ENCODE results near the gene PRRT1B.

The PRRT1B gene

DNA sequence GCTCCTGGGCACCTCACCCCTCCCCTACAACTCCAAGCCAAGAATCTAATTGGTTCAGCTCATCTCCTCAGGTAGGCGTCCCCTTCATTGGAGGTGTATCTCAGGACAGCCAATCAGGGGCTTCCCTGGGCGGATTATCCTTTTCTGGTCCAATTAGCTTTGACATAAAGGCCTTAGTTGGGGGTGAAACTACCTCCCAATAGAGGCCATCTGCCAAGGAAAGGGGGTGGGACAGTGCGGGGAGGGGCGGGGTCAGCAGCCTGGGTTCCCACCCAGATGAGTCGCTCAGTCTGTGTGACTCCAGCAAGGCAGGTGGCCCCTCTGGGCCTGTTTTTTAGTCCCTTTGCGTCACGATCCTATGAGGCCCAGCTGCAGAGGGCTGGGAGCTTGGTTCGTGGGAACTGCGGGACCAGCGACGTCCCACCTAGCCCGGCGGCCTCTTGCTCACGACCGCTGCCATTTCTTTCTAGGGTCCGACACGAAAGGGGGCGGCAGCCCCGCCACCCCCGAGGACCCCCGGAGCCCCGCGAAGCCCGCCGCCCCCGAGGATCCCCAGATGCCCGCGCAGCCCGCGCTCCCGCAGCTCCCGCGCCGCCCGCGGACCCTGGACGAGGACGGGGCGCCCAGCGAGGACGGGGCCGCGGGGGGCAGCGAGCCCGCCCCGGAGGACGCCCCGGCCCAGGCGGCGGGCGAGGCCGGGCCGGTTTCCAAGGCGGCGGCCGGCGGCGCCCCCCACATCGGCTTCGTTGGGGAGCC, 8.9 kb downstream of the PRRT1B start:
- DNase-seq = no peak

DNA sequence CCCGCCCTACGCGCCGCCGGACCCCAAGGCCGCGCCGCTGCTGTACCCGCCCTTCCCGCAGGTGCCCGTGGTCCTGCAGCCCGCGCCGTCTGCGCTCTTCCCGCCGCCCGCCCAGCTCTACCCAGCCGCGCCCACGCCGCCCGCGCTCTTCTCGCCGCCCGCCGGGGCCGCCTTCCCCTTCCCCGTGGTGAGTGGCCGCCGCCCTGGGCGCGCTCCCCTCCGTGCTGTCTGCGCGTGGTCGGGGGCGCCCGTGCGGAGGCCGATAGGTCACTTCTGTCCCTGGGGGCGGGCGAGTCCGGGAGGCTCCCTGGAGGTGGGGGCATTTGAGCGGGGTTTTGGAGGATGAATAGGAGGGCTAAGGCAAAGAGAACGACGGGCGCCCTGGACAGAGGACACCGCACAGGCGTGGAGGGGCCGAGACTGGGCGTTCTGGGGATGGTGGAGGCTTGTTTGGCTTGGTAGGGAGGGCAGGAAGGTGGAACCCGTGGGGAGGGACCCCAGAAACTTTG, 9.6 kb downstream of the PRRT1B start:
- no peak for DNase-seq

DNA sequence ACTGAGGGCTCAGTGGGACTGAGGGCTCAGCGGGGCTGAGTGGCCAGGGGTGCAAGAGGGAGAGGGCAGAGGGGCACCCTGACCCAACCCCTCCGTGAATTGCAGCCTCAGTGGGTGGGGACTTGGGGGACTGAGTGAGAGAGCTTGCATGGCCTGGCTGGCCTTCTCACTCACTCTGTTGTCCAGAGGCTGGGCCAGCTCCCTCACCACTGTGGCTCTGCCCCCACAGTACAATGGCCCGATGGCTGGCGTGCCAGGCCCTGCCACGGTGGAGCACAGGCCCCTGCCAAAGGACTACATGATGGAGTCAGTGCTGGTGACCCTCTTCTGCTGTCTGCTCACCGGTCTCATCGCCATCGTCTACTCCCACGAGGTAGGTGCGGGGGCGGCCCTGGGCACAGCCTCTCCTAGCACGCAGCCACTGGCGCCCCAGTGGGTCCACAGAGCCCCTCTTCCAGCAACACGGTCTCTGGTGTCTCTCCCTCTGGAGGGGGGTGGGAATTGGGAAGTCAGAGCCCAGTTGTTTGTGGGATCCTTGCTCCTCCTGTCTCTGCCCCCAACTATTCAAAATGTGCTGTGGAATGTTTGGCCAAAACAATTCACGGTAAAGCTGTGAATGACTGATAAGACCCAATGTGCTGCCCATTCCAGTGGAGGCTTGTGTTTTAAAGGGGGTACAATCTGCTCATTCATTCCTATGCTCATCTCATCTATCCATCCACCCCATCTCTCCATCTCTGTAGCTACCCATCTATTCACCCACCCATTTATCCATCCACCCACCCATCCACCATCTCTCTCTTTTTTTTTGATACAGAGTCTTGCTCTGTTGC, 10.7 kb downstream of the PRRT1B start:
- no peak for DNase-seq

DNA sequence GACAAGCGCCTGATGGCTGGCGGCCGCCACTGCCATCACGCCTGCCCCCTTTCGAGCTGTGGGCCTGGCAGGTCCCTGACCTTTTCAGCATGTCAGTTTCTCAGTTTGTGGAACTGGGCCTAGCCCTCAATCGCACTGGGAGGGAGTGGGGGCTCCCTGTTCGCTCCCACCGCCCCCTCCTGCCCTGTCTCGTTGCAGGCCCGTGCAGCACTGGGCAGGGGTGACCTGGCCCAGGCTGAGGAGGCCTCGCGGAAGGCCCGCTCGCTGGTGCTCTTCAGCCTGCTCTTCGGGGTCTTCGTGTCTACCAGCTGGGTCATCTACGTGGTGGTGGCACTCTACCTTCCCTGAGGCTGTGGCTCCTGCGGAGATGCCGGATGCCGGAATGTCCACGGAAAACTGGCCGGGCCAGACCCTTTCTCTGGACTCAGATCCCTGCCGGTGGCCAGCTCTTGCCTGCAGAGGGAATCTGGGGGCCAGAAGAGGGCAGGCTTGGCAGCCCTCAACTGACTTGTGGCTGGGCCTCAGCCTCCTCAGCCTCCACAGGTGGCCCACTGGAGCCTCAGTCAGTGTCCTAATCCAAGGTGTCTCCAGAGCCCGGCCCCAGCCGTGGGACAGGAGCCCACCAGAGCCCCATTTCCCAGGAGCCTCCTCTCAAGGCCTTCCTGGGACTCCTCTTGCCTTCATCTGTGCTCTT, 12.7 kb downstream of the PRRT1B start:
- DNase-seq = no peak

DNA sequence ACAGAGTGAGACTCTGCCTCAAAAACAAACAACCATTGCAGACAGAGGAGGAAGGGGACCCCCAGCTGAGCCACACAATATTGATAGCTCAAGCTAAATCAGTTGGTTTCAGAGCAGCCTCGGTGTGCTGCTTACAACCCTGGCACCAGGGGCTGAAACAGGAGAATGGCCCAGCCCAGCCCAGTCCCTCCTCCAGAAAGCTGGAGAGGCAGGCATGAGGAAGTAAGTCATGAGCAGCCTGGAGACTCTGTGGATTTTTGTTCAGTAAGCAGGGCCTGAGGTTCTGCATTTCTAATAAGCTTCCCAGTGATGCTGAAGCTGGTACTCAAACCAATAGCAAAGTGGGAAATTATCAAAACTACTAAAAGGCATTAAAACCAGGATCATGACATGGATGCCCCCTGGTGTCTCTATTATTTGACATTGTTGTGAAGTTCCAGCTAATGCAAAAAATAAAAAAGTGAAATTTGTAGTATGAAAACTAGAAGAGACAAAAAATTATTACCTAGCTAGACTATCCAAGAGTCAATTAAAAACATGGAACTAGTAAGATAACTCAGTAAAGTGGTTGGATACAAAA, 14.2 kb downstream of the PRRT1B start:
- DNase-seq = no peak

DNA sequence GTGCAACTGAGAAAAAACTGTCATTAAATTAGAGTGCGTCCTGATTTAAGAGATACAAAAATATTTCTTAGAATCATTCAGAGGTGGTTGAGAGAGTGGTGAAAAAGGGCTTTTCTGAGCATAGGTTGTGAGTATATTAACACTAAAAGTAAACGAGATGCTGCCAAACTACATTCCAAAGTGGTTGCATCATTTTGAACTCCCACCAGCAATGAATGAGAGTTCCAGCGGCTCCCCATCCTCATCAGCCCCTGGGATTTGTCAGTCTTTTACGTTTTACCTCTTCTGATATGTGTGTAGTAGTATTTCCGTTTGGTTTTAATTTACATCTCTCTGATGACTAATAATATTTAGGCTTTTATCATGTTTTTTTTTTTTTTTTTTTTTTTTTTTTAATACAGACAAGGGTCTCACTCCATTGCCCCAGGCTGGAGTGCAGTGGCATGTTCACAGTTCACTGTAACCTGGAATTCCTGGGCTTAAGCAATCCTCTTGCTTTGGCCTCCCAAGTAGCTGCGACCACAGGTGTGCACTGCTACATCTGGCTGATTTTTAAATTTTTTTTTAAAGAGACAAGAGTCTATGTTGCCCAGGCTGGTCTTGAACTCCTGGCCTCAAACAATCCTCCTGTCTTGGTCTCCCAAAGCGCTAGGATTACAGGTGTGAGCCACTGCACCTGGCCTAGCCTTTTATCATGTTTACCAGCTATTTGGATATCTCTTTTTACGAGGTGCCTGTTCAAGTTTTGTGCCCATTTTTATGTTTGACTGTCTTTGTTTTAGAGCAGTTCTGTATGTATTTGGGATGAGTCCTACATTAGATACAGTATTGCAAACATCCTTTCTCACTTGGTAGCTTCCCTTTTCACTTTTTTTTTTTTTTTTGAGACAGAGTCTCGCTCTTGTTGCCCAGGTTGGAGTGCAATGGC, 17.0 kb downstream of the PRRT1B start:
- no peak for DNase-seq

DNA sequence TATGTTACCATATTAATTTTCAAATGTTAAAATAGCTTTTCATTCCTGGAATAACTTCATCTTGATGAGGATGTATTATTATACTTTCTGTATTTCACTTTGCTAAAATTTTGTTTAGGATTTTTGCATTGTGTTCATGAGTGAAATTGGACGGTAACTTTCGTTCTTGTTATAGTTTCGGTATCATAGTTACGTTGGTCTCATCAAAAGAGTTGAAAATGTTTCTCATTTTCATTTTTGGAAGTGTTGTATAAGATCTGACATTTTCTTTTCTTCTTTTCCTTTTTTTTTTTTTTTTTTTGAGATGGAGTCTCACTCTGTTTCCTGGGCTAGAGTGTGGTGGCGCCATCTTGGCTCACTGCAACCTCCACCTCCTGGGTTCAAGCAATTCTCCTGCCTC, 20.0 kb downstream of the PRRT1B start:
- no peak for DNase-seq

DNA sequence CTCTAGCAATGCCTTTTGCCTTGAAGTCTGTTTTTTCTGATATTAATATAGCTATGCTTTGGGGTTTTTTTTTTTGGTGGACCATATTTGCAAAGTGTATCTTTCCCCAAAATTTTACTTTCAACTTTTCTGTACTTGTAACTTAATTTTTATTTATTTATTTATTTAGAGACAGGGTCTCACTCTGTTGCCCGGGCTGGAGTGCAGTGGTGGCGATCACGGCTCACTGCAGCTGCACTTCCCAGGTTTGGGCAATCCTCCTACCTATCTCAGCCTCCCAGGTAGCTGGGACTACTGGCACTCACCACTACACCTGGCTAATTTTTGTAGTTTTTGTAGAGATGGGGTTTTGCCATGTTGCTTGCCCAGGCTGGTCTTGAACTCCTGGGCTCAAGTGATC, 20.8 kb downstream of the PRRT1B start:
- DNase-seq = no peak

DNA sequence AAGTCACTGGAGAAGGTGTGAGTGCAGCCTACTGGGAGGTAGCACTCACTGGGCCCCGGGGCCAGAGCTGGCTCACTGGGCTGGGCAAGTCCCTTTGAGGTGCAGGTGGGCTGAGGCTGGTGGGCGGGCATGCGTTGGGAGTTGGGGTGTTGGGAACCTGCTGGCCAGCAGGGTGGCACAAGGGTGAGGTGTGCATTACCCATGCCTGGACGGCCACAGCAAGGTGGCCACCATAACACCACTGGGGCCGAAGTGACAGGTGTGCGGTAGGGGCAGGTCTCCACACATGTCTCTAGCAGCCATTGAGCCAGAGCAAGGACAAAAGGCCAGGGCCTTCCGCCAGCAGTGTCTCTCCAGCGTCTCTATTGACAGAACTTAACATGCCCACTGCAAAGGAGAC, 22.6 kb downstream of the PRRT1B start:
- no peak for DNase-seq

DNA sequence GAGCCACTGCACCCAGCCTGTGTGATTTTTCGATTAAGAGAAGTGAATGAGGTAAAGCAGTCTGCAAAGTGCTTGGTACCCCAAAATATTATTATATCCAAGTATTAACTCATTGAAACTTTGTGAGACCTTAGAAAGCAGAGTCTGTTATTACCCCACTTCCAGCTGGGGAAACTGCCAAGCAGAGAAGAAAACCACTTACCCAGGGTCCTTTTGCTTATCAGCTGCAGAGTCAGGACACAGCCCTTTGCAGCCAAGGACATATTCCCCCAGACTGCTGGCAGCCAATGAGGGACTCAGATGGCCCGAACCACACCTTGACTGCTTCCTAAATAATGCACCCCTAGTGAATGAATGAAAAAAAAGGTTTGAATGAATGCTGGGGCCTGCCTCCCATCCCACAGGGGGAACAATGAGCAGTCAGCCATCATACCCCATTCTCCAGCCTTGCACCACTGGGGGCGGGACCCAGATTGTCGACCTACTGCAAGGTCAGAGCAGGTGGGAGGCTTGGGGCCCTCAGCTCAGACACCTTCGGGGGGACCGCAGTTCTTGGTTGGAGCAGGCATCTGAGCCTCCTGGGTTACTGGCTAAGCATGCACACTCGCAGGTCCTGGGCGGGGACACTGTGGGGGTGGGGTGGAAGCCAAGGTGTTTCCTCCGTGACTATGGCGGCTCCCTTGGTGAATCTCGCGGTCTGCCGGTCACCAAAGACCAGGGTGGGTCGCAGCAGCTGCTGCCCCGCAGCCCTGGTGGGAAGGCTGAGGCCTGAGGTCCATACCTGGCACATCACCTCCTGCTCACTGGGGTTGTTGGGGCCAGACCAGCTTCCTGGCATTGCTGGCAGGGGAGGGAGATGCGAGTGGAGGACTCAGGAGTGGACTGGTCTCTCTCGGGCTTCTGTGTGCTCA, 29.7 kb downstream of the PRRT1B start:
- no peak for DNase-seq

DNA sequence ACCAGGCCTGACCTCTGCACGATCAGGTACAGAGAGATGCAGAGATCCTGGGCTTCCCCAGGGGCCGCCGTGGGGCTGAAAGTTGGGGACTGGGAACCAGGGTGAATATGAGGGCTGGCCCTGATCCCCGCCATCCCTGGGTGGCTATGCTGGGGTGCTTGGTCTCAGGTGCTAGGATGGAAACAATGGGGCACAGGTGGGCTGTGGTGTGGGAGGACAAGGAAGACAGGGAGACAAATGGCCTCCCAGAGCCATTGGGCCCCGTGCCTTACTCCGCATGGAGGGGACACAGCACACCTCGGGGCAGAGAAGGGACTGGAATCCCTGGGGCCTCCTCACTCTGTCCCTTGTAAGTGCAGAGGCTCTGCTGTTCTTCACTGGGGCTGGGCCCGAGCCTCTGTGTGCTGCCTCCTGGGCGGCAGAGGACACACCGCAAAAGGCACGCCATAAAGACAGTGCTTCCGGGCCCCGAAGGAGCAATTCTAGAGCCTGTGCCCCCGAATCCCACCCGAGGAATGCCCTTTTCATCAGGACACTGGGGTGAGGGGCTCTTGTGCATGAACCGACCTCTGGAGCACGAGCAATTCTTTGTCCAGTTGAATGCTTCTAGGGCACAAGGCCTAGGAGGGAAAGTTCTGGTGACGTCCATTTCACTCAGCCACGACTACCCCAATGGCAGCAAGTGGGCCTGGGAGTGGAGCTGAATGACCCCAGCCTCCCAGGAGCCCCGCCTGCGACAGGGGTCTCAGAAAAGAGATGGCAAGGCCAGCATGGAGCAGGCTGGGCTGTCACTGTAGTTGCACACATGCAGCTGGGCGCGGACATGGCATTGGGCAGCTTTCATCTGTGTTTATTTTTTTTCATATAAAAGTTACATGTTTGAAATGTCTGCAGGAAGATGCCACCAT, 30.9 kb downstream of the PRRT1B start:
- DNase-seq = no peak

DNA sequence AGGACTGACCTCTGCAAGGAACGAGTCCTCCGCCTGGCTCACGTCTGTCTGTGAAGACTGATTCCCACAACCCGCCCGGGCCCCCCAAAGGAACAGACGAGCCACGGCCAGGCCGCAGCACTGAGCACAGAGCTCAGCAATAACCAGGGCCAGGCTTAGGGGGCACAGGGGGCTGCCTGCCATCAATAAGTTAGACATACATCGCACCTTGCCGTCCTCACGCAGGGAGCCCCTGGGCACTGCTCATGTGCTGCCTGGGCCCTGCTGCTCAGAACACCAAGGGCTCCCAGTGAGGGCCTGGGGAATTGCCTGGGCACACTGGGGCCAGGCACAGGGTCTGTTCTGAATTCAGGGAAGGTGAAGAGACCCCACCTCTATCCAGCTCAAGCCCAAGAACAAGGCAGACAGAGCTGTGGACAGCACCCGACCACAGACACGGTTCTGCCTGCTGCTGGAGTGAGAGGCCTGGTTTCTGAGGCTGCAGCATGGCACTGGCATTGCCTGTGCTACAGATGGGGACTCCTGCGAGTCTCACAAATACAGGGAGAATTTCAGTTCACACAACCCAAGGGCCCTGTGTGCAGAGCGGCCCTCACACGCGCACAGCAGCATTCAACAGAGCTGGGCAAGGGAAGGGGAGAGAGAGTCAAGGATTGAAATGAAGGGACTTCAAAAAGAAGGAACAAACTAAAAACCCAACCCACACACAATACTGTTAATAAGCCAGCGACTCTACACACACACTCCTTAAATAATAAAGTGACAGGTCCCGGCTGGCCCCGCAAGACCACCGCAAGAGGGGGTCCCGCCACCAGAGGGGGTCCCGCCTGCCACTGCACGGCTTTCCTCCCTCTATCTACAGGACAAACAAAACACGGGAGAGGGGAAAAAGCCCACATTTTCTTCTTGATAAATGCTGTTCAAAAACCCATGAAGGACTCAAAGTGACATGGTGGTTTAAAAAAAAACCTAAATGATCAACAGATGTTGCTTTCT, 32.0 kb downstream of the PRRT1B start:
- no peak for DNase-seq

DNA sequence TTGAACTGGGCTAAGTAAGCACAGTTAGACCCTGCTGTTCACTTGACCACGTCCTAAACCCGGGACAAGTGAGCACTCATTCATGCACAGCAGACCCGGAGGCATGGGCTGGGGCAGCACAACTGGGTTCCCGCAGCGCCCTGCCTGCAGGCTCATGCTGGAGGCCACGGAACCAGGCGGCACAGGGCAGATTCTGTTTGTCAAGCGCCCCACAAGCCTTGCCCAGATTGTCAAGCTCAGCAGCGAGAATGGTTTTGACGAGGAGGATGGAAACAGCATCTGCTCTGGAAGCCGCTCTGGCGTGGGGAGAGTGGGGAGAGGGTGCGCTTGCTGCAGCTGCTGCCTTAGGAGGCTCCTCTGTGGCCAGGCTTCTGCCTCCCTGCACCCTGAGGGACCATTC, 32.7 kb downstream of the PRRT1B start:
- no peak for DNase-seq

DNA sequence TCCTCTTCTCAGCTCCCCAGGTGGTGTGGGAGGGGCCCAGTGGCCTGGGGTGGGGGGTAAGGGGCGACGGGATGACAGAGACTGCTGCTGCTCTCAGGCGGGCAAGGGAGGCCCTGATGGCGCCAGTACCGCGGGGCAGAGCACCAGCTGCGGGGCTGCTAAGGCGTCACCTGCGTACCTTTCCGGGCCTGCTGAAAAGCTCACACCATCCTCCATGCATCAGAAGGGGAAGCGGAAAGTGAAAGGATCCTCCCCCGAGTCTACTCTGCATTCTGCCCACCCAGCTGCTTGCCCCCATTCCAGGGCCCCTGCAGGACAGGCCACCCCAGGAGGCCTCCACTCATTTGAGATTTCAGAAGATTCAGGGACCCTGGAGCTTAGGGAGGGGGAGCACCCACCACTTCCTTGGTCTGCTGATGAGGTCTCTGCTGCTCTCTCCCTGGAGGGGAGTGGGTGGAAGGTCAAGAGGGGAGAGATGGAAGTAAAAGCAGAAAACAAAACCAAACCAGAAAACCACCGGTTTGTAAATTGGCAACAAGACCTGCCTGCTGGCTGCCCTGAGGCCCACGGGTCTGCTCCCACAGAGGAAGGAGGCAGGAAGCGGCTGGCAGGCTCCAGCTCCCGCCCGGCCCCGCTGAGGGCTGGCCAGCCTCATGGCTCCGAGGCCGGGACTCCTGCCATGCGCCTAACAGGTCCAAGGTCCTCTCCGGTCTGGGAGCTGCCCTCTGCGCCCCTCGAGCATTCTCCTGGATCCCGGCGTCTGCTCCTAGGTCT, 33.6 kb downstream of the PRRT1B start:
- DNase-seq = no peak

DNA sequence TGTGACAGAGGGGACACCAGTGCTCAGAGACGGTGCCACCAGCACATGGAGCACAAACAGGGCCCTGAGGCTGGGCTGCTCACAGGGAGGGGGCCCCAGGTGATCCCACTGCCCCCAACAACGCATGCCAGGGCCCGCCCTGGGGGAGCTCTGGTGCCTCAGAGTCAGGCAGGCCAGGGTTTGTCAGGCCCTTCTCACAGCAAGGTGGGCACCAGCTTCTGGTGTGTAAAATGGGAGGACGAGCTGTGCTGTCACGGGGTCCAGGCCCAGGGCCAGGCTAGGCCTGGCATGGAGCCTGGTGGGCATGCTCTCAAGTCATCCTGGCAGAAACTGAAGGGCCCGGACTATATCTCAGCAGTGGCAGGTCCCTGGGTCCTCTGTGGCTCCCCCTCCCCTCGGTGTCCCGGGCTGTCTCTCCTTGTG, 34.5 kb downstream of the PRRT1B start:
- DNase-seq = no peak

DNA sequence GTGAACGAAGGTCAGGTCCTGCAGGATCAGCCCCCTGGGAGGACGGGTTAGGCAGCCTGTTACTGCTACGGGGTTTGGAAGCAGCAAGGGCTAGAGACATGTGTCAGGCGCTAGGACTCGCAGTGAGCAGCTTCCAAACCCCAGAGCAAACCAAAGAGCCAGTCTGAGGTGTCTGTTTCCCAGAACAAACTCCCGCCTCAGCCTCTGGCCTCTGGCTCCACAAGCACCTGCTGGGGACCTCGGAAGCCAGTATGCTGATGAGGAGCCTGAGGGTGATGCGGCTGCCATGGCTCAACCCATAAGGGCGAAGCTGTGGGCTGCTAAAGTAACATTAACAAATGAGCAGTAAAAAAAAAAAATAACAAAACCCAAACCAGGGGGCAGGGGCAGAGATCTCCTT, 35.0 kb downstream of the PRRT1B start:
- no peak for DNase-seq

DNA sequence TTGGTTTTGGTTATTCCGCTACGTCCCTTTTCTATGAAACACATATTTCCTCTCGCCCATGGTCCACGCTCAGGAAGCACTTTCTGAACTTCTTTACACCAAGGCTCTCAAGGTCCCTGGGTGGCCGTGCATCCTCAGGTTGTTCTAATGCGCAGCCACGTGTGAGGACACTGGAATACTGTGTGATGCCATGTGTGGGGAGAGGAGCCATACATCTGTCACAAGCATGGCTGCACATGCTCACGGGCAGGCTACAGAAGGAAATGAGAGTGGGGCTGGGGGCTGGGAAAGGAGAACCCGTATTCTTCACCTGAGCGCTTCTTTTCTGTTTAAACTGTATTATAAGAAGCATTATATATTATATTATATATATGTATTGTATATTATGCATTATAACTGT, 36.7 kb downstream of the PRRT1B start:
- DNase-seq = no peak

Measured in NCI-H524 treated with DMSO at 0.1 percent for 48 hours (cell line).